NCI-H510A (cell line): ENCODE data around the gene ARPC1B.
A peak's percentile ranks its signal among the peaks of the same experiment; 100 is the strongest.
"Not testable (repeated sequence)": the region's sequence is repeated elsewhere in the genome, so short reads cannot be mapped to it uniquely, and the experiment has no call there.

Experiments used
- DNase-seq: peaks from one replicate; lab custom pipeline; 2025; lab: John Stamatoyannopoulos, UW

The ARPC1B gene

GRCh38 chr7:99374111-99375064, at the start of gene ARPC1B:
ARPC1B (plus strand) TSS chr7:99374730; CDS start chr7:99385715, 10,985 bp downstream.
- DNase-seq, result peak; percentile 54

- no peak for DNase-seq
Observed at GRCh38 chr7:99325001-99325493, 49.5 kb upstream of the ARPC1B start.

GRCh38 chr7:99325592-99326407, 48.7 kb upstream of the ARPC1B start, which contains the start of gene ARPC1A:
ARPC1A (plus strand) TSS chr7:99325898; CDS start chr7:99333354, 7,456 bp downstream.
- DNase-seq, result peak; percentile 60

GRCh38 chr7:99326408-99326782, 48.1 kb upstream of the ARPC1B start:
- DNase-seq, result no peak

GRCh38 chr7:99330314-99330961, 44.1 kb upstream of the ARPC1B start:
- not testable (repeated sequence) for DNase-seq

- DNase-seq, result no peak
Observed at GRCh38 chr7:99331002-99331401, 43.5 kb upstream of the ARPC1B start.

- no peak for DNase-seq
Observed at GRCh38 chr7:99339595-99339994, 34.9 kb upstream of the ARPC1B start.

- no peak for DNase-seq
Observed at GRCh38 chr7:99340659-99341058, 33.9 kb upstream of the ARPC1B start.

GRCh38 chr7:99344061-99344647, 30.4 kb upstream of the ARPC1B start:
- DNase-seq, result no peak

- DNase-seq, result not testable (repeated sequence)
Observed at GRCh38 chr7:99350641-99351040, 23.9 kb upstream of the ARPC1B start.

- no peak for DNase-seq
Observed at GRCh38 chr7:99352247-99352646, 22.3 kb upstream of the ARPC1B start.

GRCh38 chr7:99355098-99355497, 19.4 kb upstream of the ARPC1B start:
- DNase-seq, result no peak

- DNase-seq, result no peak
Observed at GRCh38 chr7:99357701-99358490, 16.6 kb upstream of the ARPC1B start.

- DNase-seq, result not testable (repeated sequence)
Observed at GRCh38 chr7:99358521-99358920, 16.0 kb upstream of the ARPC1B start.

- DNase-seq, result no peak
Observed at GRCh38 chr7:99359465-99360154, 14.9 kb upstream of the ARPC1B start.

GRCh38 chr7:99362801-99363200, 11.7 kb upstream of the ARPC1B start:
- DNase-seq, result no peak

GRCh38 chr7:99363286-99363685, 11.2 kb upstream of the ARPC1B start:
- DNase-seq, result no peak

- DNase-seq, result no peak
Observed at GRCh38 chr7:99365318-99366141, 9.0 kb upstream of the ARPC1B start.

- no peak for DNase-seq
Observed at GRCh38 chr7:99366646-99367045, 7.9 kb upstream of the ARPC1B start.
